DMS114 treated with DMSO at 0.1 percent for 48 hours (cell line): ENCODE measurements around the gene NUB1.

Experiments
- DNase-seq: peaks from one replicate; lab custom pipeline; 2025; ENCODE audit not compliant: unreplicated experiment; lab: John Stamatoyannopoulos, UW

The NUB1 gene

DNA sequence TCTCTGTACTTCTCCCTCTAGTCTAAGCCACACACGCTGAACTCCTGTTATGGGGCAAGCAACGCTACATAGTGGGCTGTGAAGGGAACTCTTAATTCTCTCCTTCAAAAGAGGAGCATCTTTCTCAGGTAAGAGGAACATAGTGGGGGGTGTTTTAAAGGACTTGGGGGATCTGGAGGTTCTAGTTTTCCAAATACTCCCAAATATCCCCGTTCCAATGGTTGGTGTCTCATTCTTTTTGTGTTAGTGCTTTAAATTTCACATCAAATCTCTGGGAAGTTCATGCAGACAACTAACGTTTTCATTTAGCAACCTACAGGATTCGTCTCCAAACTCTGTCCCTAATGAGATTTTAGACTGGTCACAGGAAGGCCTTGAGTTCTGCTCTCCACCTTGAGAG is 80.6 kb downstream of the NUB1 start:
- no peak for DNase-seq

DNA sequence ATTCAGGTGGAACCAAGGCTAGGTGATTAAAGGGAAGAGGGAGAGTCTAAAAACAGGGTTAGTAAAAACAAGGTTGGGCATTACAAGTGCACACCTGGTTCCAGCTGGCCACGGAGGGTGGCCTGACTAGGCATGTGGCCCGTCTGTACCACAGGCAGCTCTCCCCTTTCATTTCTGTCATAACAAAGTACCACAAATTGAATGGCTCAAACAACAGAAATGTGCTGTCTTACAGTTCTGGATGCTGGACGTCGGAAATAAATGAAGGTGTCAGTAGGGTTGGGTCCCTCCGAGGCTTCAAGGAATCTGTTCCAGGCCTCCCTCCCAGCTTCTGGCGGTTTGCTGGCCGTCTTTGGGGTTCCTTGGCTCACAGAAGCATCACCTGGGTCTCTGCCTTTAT is 81.6 kb downstream of the NUB1 start:
- no peak for DNase-seq

DNA sequence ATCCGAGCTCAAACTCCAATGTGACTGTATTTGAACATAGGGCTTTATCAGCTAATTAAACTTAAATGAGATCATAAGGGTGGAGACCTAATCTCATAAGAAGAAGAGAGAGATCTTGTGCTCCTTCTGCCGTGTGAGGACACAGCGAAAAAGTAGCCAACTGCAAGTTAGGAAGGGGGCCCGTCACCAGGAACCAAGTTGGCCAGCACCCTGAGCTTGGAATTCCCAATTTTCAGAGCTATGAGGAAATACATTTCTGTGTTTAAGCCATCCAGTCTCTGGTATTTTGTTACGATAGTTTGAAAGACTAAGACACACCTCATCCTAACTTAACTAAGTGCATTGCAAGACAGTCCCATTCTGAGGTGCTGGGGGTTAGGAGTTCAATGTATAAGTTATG is 82.3 kb downstream of the NUB1 start:
- DNase-seq: no peak

DNA sequence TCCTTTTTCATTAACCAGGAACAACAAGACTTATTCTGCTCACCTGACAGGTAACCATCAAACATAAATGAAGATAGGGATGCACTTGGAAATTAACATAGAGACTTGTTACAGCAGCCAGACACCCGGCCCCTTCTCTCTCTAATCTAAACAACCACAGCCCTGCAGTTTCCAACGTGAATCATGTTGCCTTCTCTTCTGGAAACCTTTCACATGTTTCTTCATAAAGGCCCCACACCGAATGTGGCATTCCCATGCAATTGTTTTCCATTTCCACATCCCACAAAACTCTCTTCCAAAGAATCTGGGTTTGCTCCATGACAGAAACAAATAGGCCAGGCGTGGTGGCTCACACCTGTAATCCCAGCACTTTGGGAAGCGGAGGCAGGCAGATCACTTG is 83.2 kb downstream of the NUB1 start:
- no peak for DNase-seq

DNA sequence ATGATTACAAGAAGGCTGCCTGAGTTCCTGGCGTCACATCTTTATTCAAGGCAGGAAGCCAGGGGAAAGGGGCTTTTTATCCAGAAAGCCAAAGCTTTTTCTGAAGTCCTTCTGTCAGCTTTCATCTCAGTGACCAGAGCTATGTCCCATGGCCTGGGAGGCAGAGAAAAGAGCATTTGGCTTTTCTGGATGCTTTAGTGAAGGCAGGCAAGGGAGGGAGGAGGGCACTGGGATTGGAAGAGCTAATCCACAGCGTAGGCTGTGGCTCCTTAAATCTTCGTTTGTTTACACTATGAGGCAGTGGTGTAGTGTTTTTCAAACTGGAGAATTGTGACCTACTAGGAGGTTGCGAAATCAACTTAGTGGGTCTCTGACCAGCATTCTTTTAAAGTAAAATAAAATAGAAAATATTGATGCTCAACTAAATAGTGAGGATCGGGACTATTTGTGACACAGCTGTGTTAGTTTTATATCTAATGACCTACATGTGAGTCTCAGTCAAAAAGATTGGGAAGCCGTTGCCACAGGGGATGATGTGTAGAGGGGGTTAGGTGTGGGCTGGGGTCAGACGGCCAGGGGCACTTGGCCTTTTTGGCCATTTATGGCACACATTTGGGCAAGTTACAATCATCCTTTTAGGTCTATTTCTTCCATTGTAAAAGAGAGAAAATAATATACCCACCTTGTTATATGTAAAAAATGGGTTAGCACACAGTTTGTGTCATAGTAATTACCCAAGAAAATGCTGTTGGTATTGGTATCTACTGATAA is 84.2 kb downstream of the NUB1 start:
- DNase-seq: no peak

DNA sequence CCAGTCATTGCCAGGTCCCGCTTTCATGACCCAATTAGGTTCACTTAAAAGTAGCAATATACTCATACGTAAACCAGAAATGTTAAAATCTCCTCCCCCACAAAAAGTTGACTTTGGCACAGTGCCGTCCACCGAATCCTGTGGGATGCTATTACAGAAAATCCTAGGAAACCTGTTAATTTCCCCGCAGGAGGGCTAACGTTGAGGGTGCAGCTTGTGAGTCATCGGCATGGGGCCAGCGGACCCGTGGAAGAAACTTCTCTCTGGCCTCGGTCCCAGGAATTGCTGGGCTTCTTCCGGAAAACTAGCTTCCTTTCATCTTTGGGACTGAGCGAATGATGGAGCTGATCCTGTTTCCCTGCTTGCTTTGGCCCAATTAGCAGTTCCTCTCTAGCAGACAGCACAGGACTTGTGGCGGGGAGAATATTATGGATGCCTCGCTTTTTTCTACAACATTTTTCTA is 84.9 kb downstream of the NUB1 start:
- DNase-seq: no peak

DNA sequence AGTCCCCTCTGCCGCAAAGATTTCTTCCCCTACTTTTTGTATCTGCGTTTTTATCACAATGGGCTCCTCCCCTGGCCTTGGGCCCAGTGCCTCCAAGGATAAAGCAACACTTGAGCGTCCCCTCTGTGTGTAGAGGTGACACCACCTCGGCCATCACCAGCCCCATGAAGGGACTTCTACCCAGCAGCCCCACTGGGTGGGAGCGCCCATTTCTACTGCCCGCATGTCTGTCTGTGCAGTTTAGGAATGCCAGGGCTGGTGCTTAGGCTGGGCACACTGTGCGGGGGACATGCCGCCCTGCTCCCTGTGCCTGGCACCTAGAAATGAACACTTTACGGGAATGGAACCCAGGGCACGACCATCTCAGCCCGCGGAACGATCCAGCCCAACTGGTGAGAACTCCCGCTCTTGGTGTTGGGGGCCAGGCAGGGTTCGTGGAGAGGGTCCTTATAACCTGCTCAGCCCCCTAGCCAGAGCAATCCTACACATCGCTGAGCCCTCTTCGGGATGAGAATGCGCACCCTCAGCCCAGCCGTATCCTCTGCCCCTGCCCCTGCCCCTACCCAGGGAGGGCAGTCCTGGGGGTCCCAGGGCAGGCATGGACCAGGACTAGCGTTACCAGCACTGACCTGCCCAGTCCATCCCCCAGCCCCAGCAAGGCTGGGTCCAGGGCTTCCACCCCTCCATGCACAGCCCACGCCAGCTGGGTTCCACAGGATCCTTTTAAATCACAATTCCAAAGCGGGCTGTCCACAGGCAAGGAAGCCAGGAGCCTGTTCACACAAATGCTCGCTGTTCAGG is 85.5 kb downstream of the NUB1 start:
- DNase-seq: no peak

DNA sequence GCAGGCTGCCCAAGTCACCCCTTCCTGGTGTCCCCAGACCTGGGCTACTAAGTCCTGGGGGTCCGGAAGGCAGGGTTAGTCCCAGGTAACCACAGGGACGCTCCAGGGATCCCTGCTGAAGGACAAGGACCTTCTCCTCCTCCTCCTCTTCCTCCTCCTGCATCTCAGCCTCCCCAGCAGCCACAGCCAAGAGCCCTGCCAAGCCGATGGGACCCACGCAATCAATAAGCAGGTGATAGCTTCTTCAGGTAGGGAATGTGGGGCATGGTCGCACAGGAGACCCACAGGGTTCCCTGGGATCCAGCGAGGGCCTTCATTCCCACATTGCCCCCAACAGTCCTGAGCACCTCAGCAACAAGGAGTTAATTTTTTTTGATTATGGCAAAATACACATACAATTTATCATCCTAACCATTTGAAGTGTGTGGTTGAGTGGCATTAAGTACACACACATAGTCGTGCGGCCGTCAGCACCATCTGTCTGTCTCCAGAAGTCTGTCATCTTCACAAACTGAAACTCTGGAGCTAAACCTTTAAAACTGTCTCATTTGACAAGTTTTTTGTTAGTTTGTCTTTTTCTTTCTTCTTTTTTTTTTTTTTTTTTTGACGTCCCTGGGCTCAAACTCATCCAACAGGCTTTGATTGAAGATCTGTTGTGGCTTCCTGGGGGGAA is 86.2 kb downstream of the NUB1 start:
- no peak for DNase-seq
